MCF 10A (cell line): ENCODE data around the gene ZNF423. TPM values are rescaled to one million over a fixed set of nuclear protein-coding genes. Genes with fewer than 3 reads are reported as not detected.

Experiments used
- BruUV-seq: library from RNA; stranded (reverse); fragments of 400-500 nt; replicated peaks from 2 replicates; lab custom pipeline; 2021; lab: Mats Ljungman, UMichigan
- CTCF ChIA-PET: fragments of 300-600 bp; sonication (Branson Sonifier 250); formaldehyde crosslinking; extraction: SDS; loops from one replicate; lab custom pipeline; 2021; ENCODE audit warnings: antibody characterized with exemption, inconsistent platforms; lab: Yijun Ruan, JAX
- POLR2A ChIA-PET: fragments of 300-600, 350-650 bp; sonication (Branson Sonifier 250); formaldehyde crosslinking; extraction: SDS; loops from one replicate; lab custom pipeline; 2020; ENCODE audit warnings: antibody characterized with exemption, inconsistent platforms; lab: Yijun Ruan, JAX
- DNase-seq: peaks from one replicate; pipeline ENCODE4 v3.0.0-alpha.2; 2018; ENCODE audit not compliant: unreplicated experiment
- H3K27ac Mint-ChIP-seq: one replicate; pipeline ENCODE4 v1.8.0; 2022; ENCODE audit warnings: mild to moderate bottlenecking, low read depth, mixed read lengths; ENCODE audit not compliant: unreplicated experiment
- H3K27me3 Mint-ChIP-seq: one replicate; pipeline ENCODE4 v1.8.0; 2022; ENCODE audit warnings: mixed read lengths; ENCODE audit not compliant: insufficient read depth, unreplicated experiment
- H3K36me3 Mint-ChIP-seq: one replicate; pipeline ENCODE4 v1.8.0; 2022; ENCODE audit warnings: mild to moderate bottlenecking, moderate library complexity, mixed read lengths; ENCODE audit not compliant: insufficient read depth, unreplicated experiment
- H3K4me1 Mint-ChIP-seq: one replicate; pipeline ENCODE4 v1.8.0; 2022; ENCODE audit warnings: mixed read lengths; ENCODE audit not compliant: insufficient read depth, unreplicated experiment
- H3K4me3 Mint-ChIP-seq: one replicate; pipeline ENCODE4 v1.8.0; 2022; ENCODE audit warnings: mild to moderate bottlenecking, moderate library complexity, mixed read lengths; ENCODE audit not compliant: unreplicated experiment
- H3K9me3 Mint-ChIP-seq: one replicate; pipeline ENCODE4 v1.8.0; 2022; ENCODE audit warnings: mixed read lengths; ENCODE audit not compliant: unreplicated experiment
- intact Hi-C: fragments of 100-400 bp; cut with micrococcal nuclease; formaldehyde crosslinking; loops from 2 replicates; pipeline ENCODE4 v1.14.1; 2022
- total RNA-seq: library from RNA; stranded (reverse); gene quantifications from 2 replicates; pipeline ENCODE4 v1.2.3, GENCODE V29; 2022
- TF ChIP-seq, protein P1 (sequence below): fragments of 200-600 bp; IDR thresholded peaks from one replicate; pipeline ENCODE4 v1.8.0; 2022; ENCODE audit warnings: antibody characterized with exemption, mild to moderate bottlenecking; ENCODE audit not compliant: unreplicated experiment

ZNF423 gene
- total RNA-seq, 1 experiment from 2014 or later, result not detected

DNA sequence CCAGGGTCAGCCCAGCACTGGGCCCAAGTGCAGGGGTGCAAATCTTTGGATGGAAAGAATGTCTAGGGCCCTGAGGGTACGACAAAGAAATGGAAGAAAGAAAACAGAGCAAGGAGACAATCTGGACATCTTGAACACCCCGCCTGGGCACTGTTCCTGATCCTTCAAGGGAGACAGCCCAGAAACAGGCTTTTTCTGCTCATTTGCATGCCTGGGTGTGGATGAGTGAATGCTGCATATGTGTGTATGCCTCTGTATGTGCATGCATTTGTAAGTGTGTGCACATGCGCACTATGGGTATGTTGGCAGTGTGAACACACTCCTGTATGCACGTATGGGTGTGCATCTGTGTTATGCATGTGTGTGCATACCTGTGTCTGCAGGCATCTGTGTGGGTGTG is 79.2 kb downstream of the ZNF423 start:
- no peak overlapping the region for H3K4me3 Mint-ChIP-seq
- no peak overlapping the region for H3K27ac Mint-ChIP-seq
- no peaks in the 10 kb centered on the region for H3K9me3 Mint-ChIP-seq
- TF ChIP-seq, protein P1, sequence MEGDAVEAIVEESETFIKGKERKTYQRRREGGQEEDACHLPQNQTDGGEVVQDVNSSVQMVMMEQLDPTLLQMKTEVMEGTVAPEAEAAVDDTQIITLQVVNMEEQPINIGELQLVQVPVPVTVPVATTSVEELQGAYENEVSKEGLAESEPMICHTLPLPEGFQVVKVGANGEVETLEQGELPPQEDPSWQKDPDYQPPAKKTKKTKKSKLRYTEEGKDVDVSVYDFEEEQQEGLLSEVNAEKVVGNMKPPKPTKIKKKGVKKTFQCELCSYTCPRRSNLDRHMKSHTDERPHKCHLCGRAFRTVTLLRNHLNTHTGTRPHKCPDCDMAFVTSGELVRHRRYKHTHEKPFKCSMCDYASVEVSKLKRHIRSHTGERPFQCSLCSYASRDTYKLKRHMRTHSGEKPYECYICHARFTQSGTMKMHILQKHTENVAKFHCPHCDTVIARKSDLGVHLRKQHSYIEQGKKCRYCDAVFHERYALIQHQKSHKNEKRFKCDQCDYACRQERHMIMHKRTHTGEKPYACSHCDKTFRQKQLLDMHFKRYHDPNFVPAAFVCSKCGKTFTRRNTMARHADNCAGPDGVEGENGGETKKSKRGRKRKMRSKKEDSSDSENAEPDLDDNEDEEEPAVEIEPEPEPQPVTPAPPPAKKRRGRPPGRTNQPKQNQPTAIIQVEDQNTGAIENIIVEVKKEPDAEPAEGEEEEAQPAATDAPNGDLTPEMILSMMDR, result no peak
- no peaks in the 10 kb centered on the region for H3K36me3 Mint-ChIP-seq
- POLR2A ChIA-PET, result no interaction called here
- no peak for DNase-seq
- no peaks in the 10 kb centered on the region for H3K4me1 Mint-ChIP-seq
- H3K27me3 Mint-ChIP-seq, result no peaks in the 10 kb centered on the region
- BruUV-seq, result no TSS peak
- intact Hi-C loops, result no loop called here
- CTCF ChIA-PET, result no interaction called here

- no peaks in the 10 kb centered on the region for H3K9me3 Mint-ChIP-seq
- ChIA-PET CTCF (no interaction called here), POLR2A (no interaction called here)
- TF ChIP-seq, protein P1, result no peak
- H3K27me3 Mint-ChIP-seq, result no peaks in the 10 kb centered on the region
- H3K4me3 Mint-ChIP-seq, result no peak overlapping the region
- BruUV-seq, result no TSS peak
- H3K4me1 Mint-ChIP-seq, result no peaks in the 10 kb centered on the region
- DNase-seq, result no peak
- no peak overlapping the region for H3K27ac Mint-ChIP-seq
- no peaks in the 10 kb centered on the region for H3K36me3 Mint-ChIP-seq
- intact Hi-C loops, result no loop called here
Measured at GRCh38 chr16:49776085-49776595, 79.8 kb downstream of the ZNF423 start.

GRCh38 chr16:49775581-49775980 is 80.3 kb downstream of the ZNF423 start:
- Mint-ChIP-seq H3K36me3 (no peaks in the 10 kb centered on the region), H3K27me3 (no peaks in the 10 kb centered on the region), H3K4me3 (no peak overlapping the region), H3K27ac (no peak overlapping the region), H3K4me1 (no peaks in the 10 kb centered on the region), H3K9me3 (no peaks in the 10 kb centered on the region)
- no peak for DNase-seq
- intact Hi-C loops, result no loop called here
- no TSS peak for BruUV-seq
- POLR2A ChIA-PET, result no interaction called here
- TF ChIP-seq, protein P1, result no peak
- CTCF ChIA-PET, result no interaction called here

DNA sequence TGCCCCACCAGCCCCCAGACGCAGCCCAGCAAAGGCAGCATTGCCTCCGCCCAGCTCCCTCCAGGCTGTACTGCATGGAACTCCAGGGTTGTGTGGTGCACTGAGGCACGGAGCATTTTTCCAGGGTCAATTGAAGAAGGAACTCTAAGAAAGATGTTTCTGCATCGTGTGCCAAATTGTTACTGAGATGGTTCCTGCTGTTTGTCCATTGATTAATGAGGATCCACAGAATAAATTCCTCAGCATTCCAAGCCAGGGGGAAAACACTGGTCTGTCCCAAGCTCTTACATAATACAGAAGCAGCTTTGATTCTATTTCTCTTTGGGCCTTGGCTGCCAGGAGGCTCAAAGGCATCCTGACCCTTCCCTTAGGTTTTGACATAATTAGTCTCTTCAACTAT is 80.9 kb downstream of the ZNF423 start:
- H3K4me3 Mint-ChIP-seq, result no peak overlapping the region
- CTCF ChIA-PET, result no interaction called here

More for the DNA sequence above, 80.9 kb downstream of the ZNF423 start:
- Mint-ChIP-seq H3K27me3 (no peaks in the 10 kb centered on the region), H3K9me3 (no peaks in the 10 kb centered on the region), H3K4me1 (no peaks in the 10 kb centered on the region), H3K27ac (no peak overlapping the region), H3K36me3 (no peaks in the 10 kb centered on the region)
- POLR2A ChIA-PET, result no interaction called here
- DNase-seq, result no peak
- TF ChIP-seq, protein P1, result no peak
- intact Hi-C loops, result no loop called here
- BruUV-seq, result no TSS peak
